HL-60 (cell line): Measurements from ENCODE around the gene IL31RA.

ENCODE experiments used
- DNase-seq, 2 experiments: peaks; one replicate each; pipeline ENCODE4 v3.0.0-alpha.2; 2010 to 2020; ENCODE audit warnings: low read depth in 1 of 2, low spot score in 1 of 2
- H3K27ac ChIP-seq: fragments of 250-450 bp; sonication (Bioruptor Pico); replicated peaks from 2 replicates; pipeline ENCODE4 v1.5.1; 2020; ENCODE audit warnings: mild to moderate bottlenecking, moderate library complexity
- H3K27me3 ChIP-seq: fragments of 250-450 bp; sonication (Bioruptor Pico); 2 replicates; pipeline ENCODE4 v1.5.1; 2021; ENCODE audit warnings: mild to moderate bottlenecking, moderate library complexity; ENCODE audit not compliant: insufficient read depth, poor library complexity, severe bottlenecking
- H3K4me3 ChIP-seq: replicated peaks from 2 replicates; pipeline ENCODE4 v1.5.1; 2011; ENCODE audit warnings: mild to moderate bottlenecking, control low read depth, low read length; ENCODE audit not compliant: insufficient read depth
- CTCF ChIP-seq: IDR thresholded peaks from one replicate; pipeline ENCODE4 v1.5.1; 2011; ENCODE audit warnings: low read length, control low read depth, inconsistent platforms; ENCODE audit not compliant: insufficient read depth
- GABPA ChIP-seq: IDR thresholded peaks from 2 replicates; pipeline ENCODE4 v1.6.1; 2012; ENCODE audit warnings: low read depth
- POLR2AphosphoS5 ChIP-seq: IDR thresholded peaks from 2 replicates; pipeline ENCODE4 v1.6.1; 2012; ENCODE audit warnings: low read depth
- REST ChIP-seq: IDR thresholded peaks from 2 replicates; pipeline ENCODE4 v1.6.1; 2012; ENCODE audit warnings: low read depth; ENCODE audit not compliant: insufficient replicate concordance
- SPI1 ChIP-seq: IDR thresholded peaks from 2 replicates; pipeline ENCODE4 v1.6.1; 2012; ENCODE audit warnings: low read depth, mild to moderate bottlenecking, borderline replicate concordance

The IL31RA gene

DNA sequence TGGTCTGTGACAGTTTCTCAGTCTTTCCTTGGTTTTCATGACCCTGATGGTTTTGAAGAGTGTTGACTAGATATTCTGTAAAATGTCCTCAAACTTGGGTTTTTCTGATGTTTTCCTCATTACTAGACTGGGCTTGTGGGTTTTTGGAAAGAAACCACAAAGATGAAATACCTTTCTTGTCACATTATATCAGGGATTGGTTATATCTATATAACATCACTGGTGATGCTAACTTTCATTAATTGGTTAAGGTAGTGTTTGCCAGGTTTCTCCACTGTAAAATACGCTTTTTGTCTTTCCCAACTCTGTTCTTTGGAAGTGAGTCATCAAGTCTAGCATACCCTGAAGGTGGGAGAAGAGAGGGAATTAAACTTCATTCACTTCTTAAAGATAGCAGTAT lies 3.3 kb upstream of the IL31RA start:
- H3K27ac ChIP-seq, result no peak overlapping the region
- TF ChIP-seq REST (no peak), POLR2AphosphoS5 (no peak), CTCF (no peak), GABPA (no peak), SPI1 (no peak)
- no peak overlapping the region for H3K4me3 ChIP-seq
- H3K27me3 ChIP-seq, result no peaks in the 10 kb centered on the region
- DNase-seq, result no peak

- no peak for TF ChIP-seq POLR2AphosphoS5
- TF ChIP-seq CTCF, result no peak
- TF ChIP-seq REST, result no peak
- TF ChIP-seq SPI1, result no peak
- no peak for TF ChIP-seq GABPA
- no peaks in the 10 kb centered on the region for H3K27me3 ChIP-seq
- no peak for DNase-seq
- no peak overlapping the region for H3K27ac ChIP-seq
- no peak overlapping the region for H3K4me3 ChIP-seq
Measured at GRCh38 chr5:55848783-55849182, 2.4 kb upstream of the IL31RA start.

GRCh38 chr5:55851675-55851979 lies 470 bp downstream of the IL31RA start:
- Histone ChIP-seq H3K4me3 (no peak overlapping the region), H3K27ac (no peak overlapping the region), H3K27me3 (no peaks in the 10 kb centered on the region)
- TF ChIP-seq GABPA, result no peak
- no peak for TF ChIP-seq SPI1
- TF ChIP-seq POLR2AphosphoS5, result no peak
- TF ChIP-seq CTCF, result no peak
- TF ChIP-seq REST, result no peak
- DNase-seq, result no peak
